ENCODE results near the gene MRPL16. TPM values are rescaled to one million over a fixed set of nuclear protein-coding genes. Genes with fewer than 3 reads are reported as not detected.

MRPL16 gene
- total RNA-seq, 4 donors from 2014 or later = 47.9 to 58.6 (median 52.1) TPM

DNA sequence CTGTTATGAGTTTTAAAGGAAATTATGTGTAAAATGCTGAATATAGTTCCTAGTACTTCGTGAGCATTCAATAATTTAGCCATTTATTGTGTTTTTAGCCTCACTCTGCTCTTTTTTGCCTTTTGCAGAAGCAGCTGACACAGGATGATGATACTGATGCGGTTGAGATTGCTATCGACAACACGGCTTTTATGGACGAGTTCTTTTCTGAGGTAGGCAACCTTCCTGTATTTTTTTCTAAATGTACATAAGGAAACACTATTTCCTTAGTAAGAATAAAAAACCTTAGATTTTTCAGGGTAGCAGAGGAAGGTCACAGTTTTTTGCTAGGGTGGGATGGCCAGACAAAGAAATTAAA, 37.5 kb downstream of the MRPL16 start:
- Histone ChIP-seq H3K27me3 (no peaks in the 10 kb centered on the region), H3K9me3 (no peaks in the 10 kb centered on the region), H3K36me3 (peaks cover 7 to 45% (median 14%) of the 10 kb centered on the region in 4 donors), H3K27ac (replicated peaks in 1 of 4) (no peak overlapping the region), H3K4me1 (peaks cover 5 to 19% (median 9%) of the 10 kb centered on the region in 4 donors), H3K4me3 (no peak overlapping the region)
- DNase-seq (ENCODE audit: extremely low spot score) = no peak
- intact Hi-C loops (cut with DNase I) = no loop called here
- TF ChIP-seq EP300 (IDR thresholded peaks at IDR 0.05) = no peak
- TF ChIP-seq, protein P1, sequence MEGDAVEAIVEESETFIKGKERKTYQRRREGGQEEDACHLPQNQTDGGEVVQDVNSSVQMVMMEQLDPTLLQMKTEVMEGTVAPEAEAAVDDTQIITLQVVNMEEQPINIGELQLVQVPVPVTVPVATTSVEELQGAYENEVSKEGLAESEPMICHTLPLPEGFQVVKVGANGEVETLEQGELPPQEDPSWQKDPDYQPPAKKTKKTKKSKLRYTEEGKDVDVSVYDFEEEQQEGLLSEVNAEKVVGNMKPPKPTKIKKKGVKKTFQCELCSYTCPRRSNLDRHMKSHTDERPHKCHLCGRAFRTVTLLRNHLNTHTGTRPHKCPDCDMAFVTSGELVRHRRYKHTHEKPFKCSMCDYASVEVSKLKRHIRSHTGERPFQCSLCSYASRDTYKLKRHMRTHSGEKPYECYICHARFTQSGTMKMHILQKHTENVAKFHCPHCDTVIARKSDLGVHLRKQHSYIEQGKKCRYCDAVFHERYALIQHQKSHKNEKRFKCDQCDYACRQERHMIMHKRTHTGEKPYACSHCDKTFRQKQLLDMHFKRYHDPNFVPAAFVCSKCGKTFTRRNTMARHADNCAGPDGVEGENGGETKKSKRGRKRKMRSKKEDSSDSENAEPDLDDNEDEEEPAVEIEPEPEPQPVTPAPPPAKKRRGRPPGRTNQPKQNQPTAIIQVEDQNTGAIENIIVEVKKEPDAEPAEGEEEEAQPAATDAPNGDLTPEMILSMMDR (IDR thresholded peaks at IDR 0.05) = no peak
- TF ChIP-seq POLR2A (IDR thresholded peaks at IDR 0.05; ENCODE audit: low read depth) = no peak
- TF ChIP-seq POLR2AphosphoS5 (IDR thresholded peaks at IDR 0.05) = no peak
- WGBS = 82% methylated on average over 5 of the region's 5 CpGs

DNA sequence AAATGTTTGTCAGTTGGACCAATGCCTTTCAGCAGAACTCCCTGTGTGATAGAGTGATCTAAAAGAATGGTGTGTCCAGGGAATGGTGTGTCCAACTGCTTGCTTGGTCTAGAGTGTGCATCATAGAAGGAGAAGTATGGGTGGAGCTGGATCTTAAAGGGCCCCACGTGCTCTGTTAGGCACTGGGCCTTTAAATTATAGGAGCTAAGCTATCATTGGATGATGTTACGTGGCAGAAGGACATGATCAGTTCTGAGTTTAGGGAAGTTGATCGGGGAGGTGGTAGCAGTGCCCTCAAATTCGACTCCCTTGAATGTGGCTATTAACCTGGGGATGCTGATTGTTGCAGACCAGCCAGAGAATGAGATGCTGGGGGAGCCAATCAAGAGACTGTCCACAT, 39.0 kb downstream of the MRPL16 start:
- H3K4me3 ChIP-seq = no peak overlapping the region
- H3K9me3 ChIP-seq = no peaks in the 10 kb centered on the region
- intact Hi-C loops (cut with DNase I) = no loop called here
- H3K27ac ChIP-seq (replicated peaks in 1 of 4) = peak overlapping the region in 3 of 4 donors; percentile 2 to 42 (median 14)
- H3K36me3 ChIP-seq = peaks cover 7 to 34% (median 14%) of the 10 kb centered on the region in 4 donors
- 63% methylated on average over 4 of the region's 4 CpGs for WGBS
- TF ChIP-seq, protein P1 (IDR thresholded peaks at IDR 0.05) = no peak
- TF ChIP-seq POLR2A (IDR thresholded peaks at IDR 0.05; ENCODE audit: low read depth) = no peak
- TF ChIP-seq POLR2AphosphoS5 (IDR thresholded peaks at IDR 0.05) = no peak
- no peak for TF ChIP-seq EP300 (IDR thresholded peaks at IDR 0.05)
- H3K4me1 ChIP-seq = peaks cover 5 to 19% (median 14%) of the 10 kb centered on the region in 4 donors
- no peak for DNase-seq (ENCODE audit: extremely low spot score)
- H3K27me3 ChIP-seq = no peaks in the 10 kb centered on the region

DNA sequence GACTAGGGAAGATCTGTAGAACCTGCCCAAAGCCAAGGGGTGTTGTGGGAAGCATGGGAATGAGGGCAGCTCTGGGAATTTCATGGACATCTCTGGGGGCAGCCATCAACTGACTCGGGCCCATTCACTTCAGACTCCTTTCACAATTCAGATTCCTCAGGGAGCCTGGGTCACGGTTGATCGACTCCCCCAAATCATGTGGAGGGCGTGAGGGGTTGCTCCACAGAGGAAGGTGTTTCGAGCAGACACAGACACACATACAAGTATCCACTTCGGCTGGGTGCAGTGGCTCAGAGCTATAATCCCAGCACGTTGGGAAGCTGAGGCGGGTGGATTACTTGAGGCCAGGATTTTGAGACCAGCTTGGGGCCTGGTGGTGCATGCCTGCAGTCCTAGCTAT, 39.7 kb downstream of the MRPL16 start:
- Histone ChIP-seq H3K9me3 (no peaks in the 10 kb centered on the region), H3K4me3 (no peak overlapping the region), H3K27me3 (no peaks in the 10 kb centered on the region), H3K27ac (replicated peaks in 1 of 4) (no peak overlapping the region), H3K36me3 (peaks cover 7 to 31% (median 14%) of the 10 kb centered on the region in 4 donors), H3K4me1 (peaks cover 5 to 25% (median 14%) of the 10 kb centered on the region in 4 donors)
- WGBS = 93% methylated on average over 5 of the region's 8 CpGs
- intact Hi-C loops (cut with DNase I) = no loop called here
- TF ChIP-seq, protein P1 (IDR thresholded peaks at IDR 0.05) = no peak
- no peak for TF ChIP-seq EP300 (IDR thresholded peaks at IDR 0.05)
- no peak for TF ChIP-seq POLR2AphosphoS5 (IDR thresholded peaks at IDR 0.05)
- DNase-seq (ENCODE audit: extremely low spot score) = no peak

DNA sequence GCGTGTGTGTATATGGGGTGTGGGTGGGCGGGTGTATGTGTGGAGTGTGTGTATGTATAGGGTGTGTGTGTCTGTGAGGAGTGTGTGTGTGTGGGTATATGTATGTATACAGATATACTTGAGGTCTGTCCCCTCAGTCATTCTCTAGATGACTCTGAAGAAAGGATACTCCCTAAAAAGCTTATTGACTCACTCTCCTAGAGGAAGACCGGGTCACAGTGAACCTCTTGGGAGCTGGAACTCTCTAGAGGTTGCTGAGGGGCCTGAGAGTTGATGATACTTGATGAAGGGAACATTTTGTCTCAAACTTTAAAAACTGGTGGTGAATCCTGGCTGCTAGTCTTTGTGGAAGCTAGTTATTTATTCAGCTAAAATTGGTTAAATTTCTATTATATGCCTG, 40.3 kb downstream of the MRPL16 start:
- Histone ChIP-seq H3K36me3 (peaks cover 7 to 25% (median 12%) of the 10 kb centered on the region in 4 donors), H3K4me1 (peaks cover 8 to 30% (median 16%) of the 10 kb centered on the region in 4 donors), H3K27ac (replicated peaks in 1 of 4) (no peak overlapping the region), H3K27me3 (no peaks in the 10 kb centered on the region), H3K9me3 (no peaks in the 10 kb centered on the region), H3K4me3 (no peak overlapping the region)
- WGBS = 88% methylated on average over 3 of the region's 3 CpGs
- TF ChIP-seq POLR2A (IDR thresholded peaks at IDR 0.05; ENCODE audit: low read depth) = no peak
- no peak for TF ChIP-seq POLR2AphosphoS5 (IDR thresholded peaks at IDR 0.05)
- no peak for TF ChIP-seq EP300 (IDR thresholded peaks at IDR 0.05)
- TF ChIP-seq, protein P1 (IDR thresholded peaks at IDR 0.05) = no peak
- intact Hi-C loops (cut with DNase I) = no loop called here
- DNase-seq (ENCODE audit: extremely low spot score) = no peak

DNA sequence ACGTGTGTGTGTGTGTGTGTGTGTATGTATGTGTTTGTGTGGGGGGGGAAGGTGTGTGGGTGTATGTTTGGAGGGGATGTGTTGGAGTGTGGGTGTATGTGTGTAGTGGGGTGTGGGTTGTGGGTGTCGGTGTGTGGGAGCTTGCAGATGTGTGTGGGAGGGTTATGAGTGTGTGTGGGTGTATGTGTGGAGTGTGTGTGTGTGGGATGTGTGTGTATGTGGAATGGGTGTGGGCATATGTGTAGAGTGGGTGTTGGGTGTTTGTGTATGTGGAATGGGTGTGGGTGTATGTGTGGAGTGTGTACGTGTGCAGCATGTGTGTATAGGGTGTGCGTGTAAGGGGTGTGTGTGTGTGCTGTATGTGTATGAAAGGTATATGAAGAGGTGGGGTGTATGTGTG, 40.8 kb downstream of the MRPL16 start:
- H3K4me1 ChIP-seq = peaks cover 8 to 35% (median 19%) of the 10 kb centered on the region in 4 donors
- intact Hi-C loops (cut with DNase I) = no loop called here
- no peak for DNase-seq (ENCODE audit: extremely low spot score)
- peaks cover 6 to 20% (median 12%) of the 10 kb centered on the region in 4 donors for H3K36me3 ChIP-seq
- no peaks in the 10 kb centered on the region for H3K27me3 ChIP-seq
- H3K9me3 ChIP-seq = no peaks in the 10 kb centered on the region
- TF ChIP-seq, protein P1 (IDR thresholded peaks at IDR 0.05) = no peak
- TF ChIP-seq POLR2A (IDR thresholded peaks at IDR 0.05; ENCODE audit: low read depth) (no peak), EP300 (IDR thresholded peaks at IDR 0.05) (no peak), POLR2AphosphoS5 (IDR thresholded peaks at IDR 0.05) (no peak)
- no peak overlapping the region for H3K4me3 ChIP-seq
- WGBS = 90% methylated on average over 4 of the region's 4 CpGs
- no peak overlapping the region for H3K27ac ChIP-seq (replicated peaks in 1 of 4)

Measured in esophagus muscularis mucosa (tissue), 4 donors.